K562 (cell line): ENCODE measurements around the gene BHLHE40. TPM values are rescaled to one million over a fixed set of nuclear protein-coding genes. Genes with fewer than 3 reads are reported as not detected.

ENCODE experiments used
- ARID1B ChIP-seq: fragments of 450-650 bp; IDR thresholded peaks from 2 replicates; pipeline ENCODE4 v1.6.1; 2016; ENCODE audit warnings: antibody characterized with exemption, mild to moderate bottlenecking, inconsistent platforms
- CREB3L1 ChIP-seq: fragments of 450-650 bp; IDR thresholded peaks from 2 replicates; pipeline ENCODE4 v1.6.1; 2014; ENCODE audit warnings: low read depth, mild to moderate bottlenecking, moderate library complexity, borderline replicate concordance
- E2F1 ChIP-seq: sonication (generic); formaldehyde crosslinking; IDR thresholded peaks from 2 replicates; pipeline ENCODE4 v1.8.1; 2023; ENCODE audit warnings: mild to moderate bottlenecking, missing genetic modification reagents, moderate library complexity
- ETV1 ChIP-seq: fragments of 450-650 bp; conservative IDR thresholded peaks from 2 replicates; pipeline ENCODE4 v1.6.1; 2016; ENCODE audit warnings: missing genetic modification characterization, control low read depth, low read depth, missing compliant biosample characterization
- FOXO4 ChIP-seq: fragments of 450-650 bp; formaldehyde crosslinking; IDR thresholded peaks from 2 replicates; pipeline ENCODE4 v1.4.0; 2020; ENCODE audit warnings: mild to moderate bottlenecking, moderate library complexity
- HBP1 ChIP-seq: fragments of 450-650 bp; formaldehyde crosslinking; IDR thresholded peaks from 2 replicates; pipeline ENCODE4 v1.4.0; 2022; ENCODE audit warnings: missing genetic modification characterization
- NFRKB ChIP-seq: fragments of 450-650 bp; IDR thresholded peaks from 2 replicates; pipeline ENCODE4 v1.6.1; 2016; ENCODE audit warnings: low read depth
- RHOXF2B ChIP-seq: fragments of 250-450 bp; sonication (Bioruptor Pico); conservative IDR thresholded peaks from 2 replicates; pipeline ENCODE4 v1.5.1; 2021
- RREB1 ChIP-seq: fragments of 250-450 bp; sonication (Bioruptor Pico); IDR thresholded peaks from 2 replicates; pipeline ENCODE4 v1.4.0; 2020
- STAT5B ChIP-seq: fragments of 250-450 bp; sonication (Bioruptor Pico); IDR thresholded peaks from 2 replicates; pipeline ENCODE4 v1.8.0; 2021; ENCODE audit warnings: mild to moderate bottlenecking, inconsistent platforms
- TEAD2 ChIP-seq: fragments of 450-650 bp; IDR thresholded peaks from 2 replicates; pipeline ENCODE4 v1.6.1; 2016; ENCODE audit warnings: missing genetic modification characterization, control low read depth, missing compliant biosample characterization
- THAP12 ChIP-seq: fragments of 250-450 bp; sonication (Bioruptor Pico); IDR thresholded peaks from 2 replicates; pipeline ENCODE4 v1.9.0; 2021; ENCODE audit warnings: mild to moderate bottlenecking, inconsistent platforms
- ZNF511 ChIP-seq: sonication (generic); formaldehyde crosslinking; IDR thresholded peaks from 2 replicates; pipeline ENCODE4 v1.8.0; 2022; ENCODE audit warnings: mild to moderate bottlenecking, missing genetic modification reagents
- polyA plus RNA-seq, 8 experiments: library from polyadenylated mRNA; depleted of rRNA in 4 of 8; stranded (reverse) in 5 of 8; unstranded in 3 of 8; fragments of >200 nt; fragmentation: Nextera tagmentation in 2 of 8; fragmentation: Illumina TruSeq in 1 of 8; extraction: Ambion mirVana in 2 of 8; extraction: Trizol in 1 of 8; gene quantifications; 2 replicates each; pipeline versions ENCODE4 v1.2.1 to v1.2.3, GENCODE V29; 2011 to 2014; ENCODE audit warnings: inconsistent platforms in 1 of 8, missing spikeins in 1 of 8
- total RNA-seq, 7 experiments: library from RNA; depleted of rRNA in 6 of 7; stranded (reverse); fragments of >200 nt in 6 of 7; fragmentation: Illumina TruSeq in 2 of 7; extraction: Trizol in 2 of 7; gene quantifications; 2 replicates each; pipeline versions ENCODE4 v1.2.1 to v1.2.3, GENCODE V29; 2011 to 2021; ENCODE audit warnings: low replicate concordance in 1 of 7

Gene BHLHE40
- total and polyA plus RNA-seq, 9 of the 15 experiments (the other 6 are each of a cell fraction or from before 2014, with no cell fraction given), result 12.0 to 83.9 (median 31.4) TPM

GRCh38 chr3:4976109-4976508 is 3.1 kb upstream of the BHLHE40 start (continued):
- TF ChIP-seq RHOXF2B (CRISPR knock-in tag) (no peak), CREB3L1 (peak; percentile 63), ZNF511 (CRISPR knock-in tag) (no peak), RREB1 (CRISPR knock-in tag) (no peak), FOXO4 (CRISPR knock-in tag) (0 out of 2 replicates have a peak, but pooled peaks have one; percentile 30), ARID1B (no peak), STAT5B (CRISPR knock-in tag) (no peak), NFRKB (peak; percentile 70), ETV1 (tag) (no peak), E2F1 (CRISPR knock-in tag) (no peak), HBP1 (CRISPR knock-in tag) (0 out of 2 replicates have a peak, but pooled peaks have one; percentile 64), THAP12 (CRISPR knock-in tag) (0 out of 2 replicates have a peak, but pooled peaks have one; percentile 17), TEAD2 (tag) (no peak)
